Dedifferentiated amniotic fluid mesenchymal stem cell (primary cell): Measurements from ENCODE around the gene IL1RAPL2.
"Not testable (repeated sequence)": the region's sequence is repeated elsewhere in the genome, so short reads cannot be mapped to it uniquely, and the experiment has no call there.

ENCODE experiments used
- DNase-seq: peaks from one replicate; pipeline ENCODE4 v3.0.0-alpha.2; 2016; ENCODE audit errors: extremely low spot score

Gene IL1RAPL2

GRCh38 chrX:105803891-105804290 lies 1237.9 kb downstream of the IL1RAPL2 start:
- no peak for DNase-seq

GRCh38 chrX:105805655-105806054 lies 1239.7 kb downstream of the IL1RAPL2 start:
- DNase-seq = not testable (repeated sequence)

- DNase-seq = no peak
Measured at GRCh38 chrX:105816517-105816916, 1250.5 kb downstream of the IL1RAPL2 start.
